GM13976 (cell line): Measurements from ENCODE around the gene CTU2.
A peak's percentile ranks its signal among the peaks of the same experiment; 100 is the strongest.

Source experiments
- DNase-seq: peaks from one replicate; pipeline ENCODE4 v3.0.0; 2012; ENCODE audit warnings: low spot score
- CTCF ChIP-seq: IDR thresholded peaks from 2 replicates; pipeline ENCODE4 v1.5.1; 2012; ENCODE audit warnings: borderline replicate concordance, mild to moderate bottlenecking; ENCODE audit not compliant: insufficient read depth; ENCODE audit errors: extremely low read depth, missing control alignments, control extremely low read depth
- in situ Hi-C: fragments of 300-500 bp; cut with MboI; formaldehyde crosslinking; loops from one replicate; pipeline ENCODE4 v1.12.0; 2022; ENCODE audit warnings: low sequenced_read_pairs, mixed read lengths, inconsistent platforms; ENCODE audit not compliant: unreplicated experiment

CTU2 gene

GRCh38 chr16:88681084-88681680, 25.1 kb upstream of the CTU2 start:
- TF ChIP-seq CTCF: peak; percentile 60
- in situ Hi-C loops: no loop called here
- peak; percentile 77 for DNase-seq

DNA sequence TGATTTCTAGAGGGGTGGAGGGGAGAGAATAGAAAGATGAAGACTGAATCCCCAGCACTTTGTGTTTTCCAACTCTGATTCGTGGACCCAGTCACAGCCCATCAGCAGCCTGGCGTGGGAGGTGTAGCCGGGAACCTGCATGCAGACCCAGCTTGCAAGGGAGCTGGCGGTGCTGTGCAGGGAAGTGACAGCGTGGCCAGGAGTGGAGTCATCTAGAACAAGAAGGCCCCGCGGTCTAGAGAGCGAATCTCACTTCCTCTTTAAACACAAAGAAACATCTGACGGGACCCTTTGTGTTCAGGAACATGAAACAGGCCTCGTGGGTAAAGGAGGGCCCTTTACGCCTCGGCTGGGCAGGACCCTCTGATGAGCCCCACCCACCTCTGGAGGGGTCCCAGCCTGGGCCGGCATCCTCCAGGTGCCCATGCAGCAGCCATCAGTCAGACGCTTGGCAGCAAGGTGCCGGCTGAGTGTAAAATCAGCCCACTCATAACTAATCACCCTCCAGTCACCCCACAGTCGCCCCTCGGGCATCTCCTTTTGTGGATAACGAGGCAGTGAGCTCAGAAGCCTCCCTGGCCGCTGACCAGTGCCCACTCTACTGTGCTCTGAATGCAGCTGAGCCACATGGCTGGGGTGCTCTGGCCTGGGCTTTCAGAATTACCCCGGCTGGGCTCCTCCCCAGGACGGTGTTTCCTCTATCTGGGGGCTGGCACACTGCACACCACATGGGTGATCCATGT, 24.4 kb upstream of the CTU2 start:
- in situ Hi-C loops: no loop called here
- no peak for TF ChIP-seq CTCF
- DNase-seq: peak; percentile 93

GRCh38 chr16:88684569-88685155, 21.6 kb upstream of the CTU2 start:
- no peak for DNase-seq
- TF ChIP-seq CTCF: no peak
- in situ Hi-C loops: no loop called here

- in situ Hi-C loops: no loop called here
- no peak for DNase-seq
- peak; percentile 24 for TF ChIP-seq CTCF
Observed at GRCh38 chr16:88685156-88686061, 20.9 kb upstream of the CTU2 start.

DNA sequence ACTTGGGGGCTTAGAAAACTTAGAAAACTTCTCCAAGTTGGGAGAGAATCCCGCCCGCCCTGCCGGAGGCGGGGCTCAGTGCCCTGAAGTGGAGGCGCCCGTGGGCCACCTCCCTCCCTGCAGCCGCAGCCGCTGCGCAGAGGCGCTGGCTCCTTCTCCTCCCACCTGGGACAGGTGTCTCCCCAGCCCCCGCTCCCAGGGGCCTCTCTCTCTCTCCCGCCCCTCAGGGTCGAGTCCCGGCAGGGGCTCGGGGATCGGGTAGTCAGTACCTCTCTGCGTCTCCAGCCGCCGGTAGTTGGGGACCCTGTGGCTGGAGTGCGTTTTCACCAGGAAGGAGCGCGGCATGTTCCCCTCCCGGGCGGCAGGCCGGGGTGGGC, 20.3 kb upstream of the CTU2 start:
- TF ChIP-seq CTCF: no peak
- peak; percentile 63 for DNase-seq
- in situ Hi-C loops: no loop called here

DNA sequence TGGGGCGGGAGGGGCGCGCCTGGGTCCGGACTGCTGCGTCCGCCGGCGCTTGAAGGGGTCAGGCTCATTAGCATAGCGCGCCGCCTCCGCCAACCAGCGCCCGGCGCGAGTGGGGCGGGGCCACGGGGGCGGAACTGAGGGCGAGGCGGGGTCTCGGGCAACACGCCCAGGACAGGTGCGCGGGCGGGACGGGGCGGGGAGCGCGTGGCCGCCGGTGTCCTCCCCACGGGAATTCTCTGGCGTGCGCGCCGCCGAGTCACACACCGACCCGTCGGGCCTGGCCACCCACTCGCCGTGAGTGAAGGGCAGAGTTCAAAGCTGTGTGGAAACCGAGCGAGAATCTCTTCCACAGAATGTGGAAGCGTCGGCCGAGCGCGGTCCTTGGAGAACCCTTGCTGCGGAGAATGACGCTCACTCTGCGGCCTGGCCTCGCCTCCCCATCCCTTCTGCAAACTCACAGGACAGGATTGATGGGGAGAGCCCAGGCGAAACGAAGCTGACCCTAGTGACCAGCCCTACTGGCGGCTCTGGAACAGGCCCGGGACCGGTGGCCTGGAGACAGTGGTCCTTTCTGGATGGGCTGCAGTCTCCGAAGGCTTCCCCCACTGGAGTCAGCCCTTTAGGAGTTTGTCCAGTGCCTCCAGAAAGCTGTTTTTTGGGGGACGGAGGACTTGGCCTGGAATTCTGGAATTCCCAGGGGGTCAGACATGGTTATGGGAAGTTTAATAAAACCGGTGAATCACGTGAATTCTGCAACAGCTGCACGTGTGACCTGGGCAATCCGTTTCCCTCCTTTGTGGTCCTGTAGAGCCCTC, 19.7 kb upstream of the CTU2 start, which contains the start of gene SNAI3:
SNAI3 (minus strand) TSS at position 69 of the 815 bp plus-strand sequence. CDS start 101 bp downstream, outside the sequence.
- in situ Hi-C loops: no loop called here
- DNase-seq: peak; percentile 96

More for the DNA sequence above, 19.7 kb upstream of the CTU2 start, which contains the start of gene SNAI3:
- TF ChIP-seq CTCF: no peak
